GM18520 (cell line): ENCODE results near the gene LCNL1.

Experiments used
- ATAC-seq: cut with Tn5 transposase; IDR thresholded peaks from one replicate; pipeline ENCODE4 v1.9.1; 2021; ENCODE audit not compliant: unreplicated experiment

The LCNL1 gene

GRCh38 chr9:137009217-137009616, 26.4 kb downstream of the LCNL1 start:
- ATAC-seq, result no peak

GRCh38 chr9:137009938-137010732, 27.3 kb downstream of the LCNL1 start:
- no peak for ATAC-seq

GRCh38 chr9:137011156-137011555, 28.4 kb downstream of the LCNL1 start:
- no peak for ATAC-seq

GRCh38 chr9:137011907-137012675, 29.3 kb downstream of the LCNL1 start:
- ATAC-seq, result no peak

GRCh38 chr9:137012694-137013570, 30.1 kb downstream of the LCNL1 start:
- ATAC-seq, result no peak

GRCh38 chr9:137013571-137013940, 30.8 kb downstream of the LCNL1 start:
- no peak for ATAC-seq

- ATAC-seq, result no peak
Observed at GRCh38 chr9:137014166-137014565, 31.4 kb downstream of the LCNL1 start.

- no peak for ATAC-seq
Observed at GRCh38 chr9:137014776-137015539, 32.2 kb downstream of the LCNL1 start.

GRCh38 chr9:137015540-137015930, 32.7 kb downstream of the LCNL1 start:
- ATAC-seq, result no peak

- no peak for ATAC-seq
Observed at GRCh38 chr9:137015976-137016375, 33.2 kb downstream of the LCNL1 start.

- no peak for ATAC-seq
Observed at GRCh38 chr9:137016436-137016835, 33.6 kb downstream of the LCNL1 start.

- ATAC-seq, result no peak
Observed at GRCh38 chr9:137017071-137017470, 34.3 kb downstream of the LCNL1 start.

GRCh38 chr9:137017791-137018497, 35.2 kb downstream of the LCNL1 start:
- ATAC-seq, result no peak

- ATAC-seq, result no peak
Observed at GRCh38 chr9:137018761-137019559, 36.2 kb downstream of the LCNL1 start.

- no peak for ATAC-seq
Observed at GRCh38 chr9:137019891-137020683, 37.3 kb downstream of the LCNL1 start.

- ATAC-seq, result no peak
Observed at GRCh38 chr9:137020771-137021567, 38.2 kb downstream of the LCNL1 start.

GRCh38 chr9:137021568-137021978, 38.8 kb downstream of the LCNL1 start:
- no peak for ATAC-seq
